ENCODE measurements around the gene CLCF1. TPM values are rescaled to one million over a fixed set of nuclear protein-coding genes. Genes with fewer than 3 reads are reported as not detected.

The CLCF1 gene
- polyA plus RNA-seq, 1 of the 3 experiments (the other 2 are of a cell fraction), result 27.0 TPM

- TF ChIP-seq USF2 (IDR thresholded peaks at IDR 0.05; ENCODE audit: borderline replicate concordance, low read depth, low read length) (no peak), YY1 (IDR thresholded peaks at IDR 0.05; ENCODE audit: low read depth) (no peak), GABPA (IDR thresholded peaks at IDR 0.05; ENCODE audit: low read depth) (no peak), FOXM1 (IDR thresholded peaks at IDR 0.05; ENCODE audit: low read depth) (no peak)
Observed at GRCh38 chr11:67410984-67411784, 37.8 kb upstream of the CLCF1 start (continued).

DNA sequence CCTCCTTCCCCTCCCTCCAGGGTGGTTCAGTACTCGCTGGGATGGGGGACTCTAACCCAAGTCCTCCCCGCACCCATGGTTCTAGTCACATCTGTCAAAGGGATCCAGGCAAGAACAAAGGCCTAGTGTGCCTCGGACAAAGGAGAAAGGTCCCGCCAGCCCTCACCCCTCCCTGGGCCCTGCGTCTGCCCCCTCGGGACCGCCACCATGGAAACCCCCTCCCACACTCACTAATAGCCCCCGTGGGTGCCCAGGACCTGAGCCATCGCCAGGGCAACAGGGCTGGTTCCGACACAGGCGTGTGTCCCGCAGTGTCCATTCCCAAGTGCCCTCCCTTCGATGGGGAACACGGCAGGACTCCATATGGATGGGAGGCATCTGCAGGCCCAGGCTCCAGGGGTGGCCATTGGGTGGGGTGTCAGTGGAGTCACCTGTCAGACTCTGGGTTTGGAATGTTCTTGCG is 37.0 kb upstream of the CLCF1 start:
- Histone ChIP-seq H3K27me3 (ENCODE audit: insufficient read depth) (no peaks in the 10 kb centered on the region), H3F3A (replicated peaks; ENCODE audit: insufficient read depth) (no peaks in the 10 kb centered on the region), H3K79me2 (ENCODE audit: insufficient read depth) (no peaks in the 10 kb centered on the region), H3K4me1 (ENCODE audit: control insufficient read depth in 1 of 2, insufficient read depth in 2 of 2, low read depth in 1 of 2, low read length in 1 of 2) (peaks cover 0 to 2% of the 10 kb centered on the region in 2 experiments; a peak in 1 of 4 replicates), H3K9ac (no peak overlapping the region), H3K4me2 (no peak overlapping the region), H2AFZ (ENCODE audit: low read depth) (no peak overlapping the region), H3K4me3 (ENCODE audit: low read depth in 2 of 2, low read length in 1 of 2) (no peak overlapping the region), H3K9me3 (no peaks in the 10 kb centered on the region), H3K27ac (ENCODE audit: low read depth in 2 of 2, low read length in 1 of 2) (no peak overlapping the region), H3K9me2 (no peaks in the 10 kb centered on the region), H3K36me3 (replicated peaks in 1 of 2; ENCODE audit: control insufficient read depth in 1 of 2, insufficient read depth in 2 of 2, low read length in 1 of 2) (no peaks in the 10 kb centered on the region), H4K20me1 (ENCODE audit: insufficient read depth) (no peaks in the 10 kb centered on the region)
- CTCF ChIA-PET, result no interaction called here
- DNase-seq, result no peak
- POLR2A ChIA-PET, result no interaction called here
- no peak for TF ChIP-seq NRF1 (IDR thresholded peaks at IDR 0.05; ENCODE audit: low read depth, low read length)
- no peak for TF ChIP-seq TCF12 (IDR thresholded peaks at IDR 0.05)
- no peak for TF ChIP-seq GABPA (IDR thresholded peaks at IDR 0.05; ENCODE audit: low read depth)
- TF ChIP-seq REST (IDR thresholded peaks at IDR 0.05; ENCODE audit: low read depth, low read length), result no peak
- no peak for TF ChIP-seq ZBTB33 (IDR thresholded peaks at IDR 0.05; ENCODE audit: borderline replicate concordance, low read depth)
- no peak for TF ChIP-seq TEAD4 (IDR thresholded peaks at IDR 0.05; ENCODE audit: borderline replicate concordance, insufficient read depth)
- no peak for TF ChIP-seq EZH2phosphoT487 (IDR thresholded peaks at IDR 0.05; ENCODE audit: borderline replicate concordance, low read depth)
- TF ChIP-seq, protein P1, sequence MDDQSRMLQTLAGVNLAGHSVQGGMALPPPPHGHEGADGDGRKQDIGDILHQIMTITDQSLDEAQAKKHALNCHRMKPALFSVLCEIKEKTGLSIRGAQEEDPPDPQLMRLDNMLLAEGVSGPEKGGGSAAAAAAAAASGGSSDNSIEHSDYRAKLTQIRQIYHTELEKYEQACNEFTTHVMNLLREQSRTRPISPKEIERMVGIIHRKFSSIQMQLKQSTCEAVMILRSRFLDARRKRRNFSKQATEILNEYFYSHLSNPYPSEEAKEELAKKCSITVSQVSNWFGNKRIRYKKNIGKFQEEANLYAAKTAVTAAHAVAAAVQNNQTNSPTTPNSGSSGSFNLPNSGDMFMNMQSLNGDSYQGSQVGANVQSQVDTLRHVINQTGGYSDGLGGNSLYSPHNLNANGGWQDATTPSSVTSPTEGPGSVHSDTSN (IDR thresholded peaks at IDR 0.05), result no peak
- TF ChIP-seq FOXJ3 (CRISPR knock-in tag; IDR thresholded peaks at IDR 0.05), result no peak
- TF ChIP-seq MXI1 (IDR thresholded peaks at IDR 0.05; ENCODE audit: low read depth, low read length), result no peak
- TF ChIP-seq EP300 (IDR thresholded peaks at IDR 0.05; ENCODE audit: borderline replicate concordance in 1 of 2, low read depth in 1 of 2, low read length in 1 of 2), result no peak
- TF ChIP-seq ELF1 (IDR thresholded peaks at IDR 0.05), result no peak
- no peak for TF ChIP-seq TAF1 (IDR thresholded peaks at IDR 0.05; ENCODE audit: borderline replicate concordance, low read depth, low read length)
- no peak for TF ChIP-seq YY1 (IDR thresholded peaks at IDR 0.05; ENCODE audit: low read depth)
- TF ChIP-seq MEF2A (IDR thresholded peaks at IDR 0.05; ENCODE audit: borderline replicate concordance, low read depth), result no peak
- TF ChIP-seq SIN3A (IDR thresholded peaks at IDR 0.05; ENCODE audit: borderline replicate concordance, low read depth, low read length), result no peak
- no peak for TF ChIP-seq MAX (IDR thresholded peaks at IDR 0.05; ENCODE audit: low read depth)
- TF ChIP-seq RAD21 (IDR thresholded peaks at IDR 0.05; ENCODE audit: low read length), result no peak
- TF ChIP-seq JUND (IDR thresholded peaks at IDR 0.05), result no peak
- no peak for TF ChIP-seq GATA2 (CRISPR knock-in tag; IDR thresholded peaks at IDR 0.05)
- 76% methylated on average over 12 of the region's 15 CpGs for WGBS (ENCODE audit: low lambda C conversion rate)
